Suprapubic skin (tissue), 4 donors: ENCODE data around the gene SCFD2.

Experiments
- CTCF ChIP-seq, 2 donors: fragments of 200-600 bp in 1 of 2; fragments of 450-650 bp in 1 of 2; sonication (generic) in 1 of 2; IDR thresholded peaks; one replicate each; pipeline ENCODE4 v1.5.1; 2016 to 2019; ENCODE audit warnings: antibody characterized with exemption in 2 of 2, mild to moderate bottlenecking in 1 of 2, moderate library complexity in 1 of 2
- EP300 ChIP-seq: sonication (generic); formaldehyde crosslinking; IDR thresholded peaks from one replicate; pipeline ENCODE4 v1.6.1; 2017; ENCODE audit warnings: antibody characterized with exemption
- POLR2A ChIP-seq, 2 donors: fragments of 450-650 bp; IDR thresholded peaks; one replicate each; pipeline ENCODE4 v1.6.1; 2017; ENCODE audit warnings: antibody characterized with exemption in 2 of 2, mild to moderate bottlenecking in 2 of 2, moderate library complexity in 2 of 2
- POLR2AphosphoS5 ChIP-seq, 3 donors: sonication (generic); formaldehyde crosslinking; IDR thresholded peaks; one replicate each; pipeline ENCODE4 v1.6.1; 2017; ENCODE audit warnings: antibody characterized with exemption in 3 of 3

GRCh38 chr4:53064609-53065008, 301.3 kb downstream of the SCFD2 start:
- no peak for TF ChIP-seq POLR2AphosphoS5 (IDR thresholded peaks at IDR 0.05)
- no peak for TF ChIP-seq POLR2A (IDR thresholded peaks at IDR 0.05)
- no peak for TF ChIP-seq CTCF (IDR thresholded peaks at IDR 0.05)
- no peak for TF ChIP-seq EP300
